ENCODE results near the gene SKAP2.

SKAP2 gene, protein sequence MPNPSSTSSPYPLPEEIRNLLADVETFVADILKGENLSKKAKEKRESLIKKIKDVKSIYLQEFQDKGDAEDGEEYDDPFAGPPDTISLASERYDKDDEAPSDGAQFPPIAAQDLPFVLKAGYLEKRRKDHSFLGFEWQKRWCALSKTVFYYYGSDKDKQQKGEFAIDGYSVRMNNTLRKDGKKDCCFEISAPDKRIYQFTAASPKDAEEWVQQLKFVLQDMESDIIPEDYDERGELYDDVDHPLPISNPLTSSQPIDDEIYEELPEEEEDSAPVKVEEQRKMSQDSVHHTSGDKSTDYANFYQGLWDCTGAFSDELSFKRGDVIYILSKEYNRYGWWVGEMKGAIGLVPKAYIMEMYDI

DNA sequence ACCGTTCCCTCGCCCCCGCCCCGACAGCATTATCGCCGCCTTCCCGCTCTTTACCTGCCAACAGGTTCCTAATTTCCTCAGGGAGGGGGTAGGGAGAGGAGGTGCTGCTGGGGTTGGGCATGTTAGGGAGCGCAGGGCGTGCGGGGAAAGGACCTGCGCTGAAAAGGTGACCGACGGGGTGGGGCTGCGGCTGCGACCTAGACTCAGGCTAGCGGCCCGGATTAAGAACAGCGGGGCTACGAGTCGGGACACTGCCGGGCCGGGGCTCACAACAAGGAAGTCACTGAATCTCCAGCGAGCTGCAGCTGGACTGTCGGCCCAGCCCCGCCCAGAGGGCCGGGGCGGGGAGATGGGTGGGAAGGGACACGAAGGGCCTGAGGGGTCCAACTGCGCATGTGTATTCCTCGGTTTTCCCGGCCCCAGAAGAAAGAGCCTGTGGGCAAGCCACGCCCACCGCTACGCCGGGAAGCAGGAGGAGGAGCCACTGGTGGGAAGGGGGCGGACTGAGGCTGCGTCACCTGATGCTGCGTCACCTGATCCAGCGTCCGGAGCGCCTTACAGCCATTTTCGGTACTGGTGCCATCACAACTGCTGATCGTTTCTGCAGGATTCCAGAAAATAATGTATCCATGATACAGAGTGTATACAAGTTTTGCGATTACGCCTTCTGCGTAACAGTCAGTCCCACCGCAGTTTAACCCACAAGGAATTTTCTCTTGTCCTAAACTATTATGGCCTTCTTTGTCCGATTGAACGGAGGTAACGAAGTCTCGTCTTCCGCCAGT lies at the start of gene SKAP2:
SKAP2 (minus strand) TSS at position 282 of the 785 bp plus-strand sequence; CDS start at position 121, 161 bp downstream.
- DNase-seq = peak; percentile 81 to 82

DNA sequence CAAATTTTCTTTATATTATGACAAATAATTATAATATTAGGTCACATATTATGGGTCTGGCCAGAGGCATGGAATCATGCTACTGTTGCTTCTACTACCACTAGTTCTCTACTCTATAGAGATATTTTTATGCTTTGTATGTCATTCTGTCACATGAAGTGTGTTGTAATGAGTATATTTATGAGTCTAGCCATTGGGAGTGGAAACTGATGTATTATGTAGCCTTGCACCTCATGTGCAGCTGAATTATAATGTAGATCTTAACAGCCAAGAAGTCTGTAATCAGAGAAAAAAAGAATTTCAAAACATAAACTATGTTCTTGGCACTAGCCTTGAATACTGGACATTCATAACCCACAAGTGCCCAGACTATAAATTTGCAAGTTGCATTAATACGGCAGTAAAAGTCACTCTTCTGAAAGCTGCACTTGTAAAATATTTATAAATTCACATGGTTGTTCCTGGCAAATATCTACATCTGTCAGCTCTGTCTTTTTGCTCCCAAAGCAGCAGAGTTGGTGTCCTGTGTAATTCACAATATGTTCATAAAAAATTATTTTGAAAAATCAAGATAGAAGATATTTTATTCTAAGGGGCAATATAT lies 48.6 kb upstream of the SKAP2 start:
- no peak for DNase-seq

DNA sequence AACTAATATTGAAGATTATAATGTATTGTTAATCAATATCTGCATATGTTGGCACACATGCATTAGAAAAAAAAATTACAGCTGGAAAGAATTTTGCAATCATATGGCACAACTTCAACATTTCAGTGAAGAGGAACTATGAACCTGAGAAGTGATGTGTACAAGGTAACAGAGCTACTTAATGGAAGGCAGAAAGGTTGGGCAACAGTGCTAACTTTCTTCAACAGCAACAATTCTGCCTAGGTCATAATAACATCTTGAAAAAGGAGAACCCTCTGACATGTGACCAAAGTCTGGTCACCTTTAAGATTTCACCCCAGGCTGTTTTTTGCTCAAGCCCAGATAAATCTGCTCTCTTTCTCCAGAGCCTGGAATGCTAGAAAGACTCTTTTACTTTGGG lies 47.9 kb upstream of the SKAP2 start:
- no peak for DNase-seq

DNA sequence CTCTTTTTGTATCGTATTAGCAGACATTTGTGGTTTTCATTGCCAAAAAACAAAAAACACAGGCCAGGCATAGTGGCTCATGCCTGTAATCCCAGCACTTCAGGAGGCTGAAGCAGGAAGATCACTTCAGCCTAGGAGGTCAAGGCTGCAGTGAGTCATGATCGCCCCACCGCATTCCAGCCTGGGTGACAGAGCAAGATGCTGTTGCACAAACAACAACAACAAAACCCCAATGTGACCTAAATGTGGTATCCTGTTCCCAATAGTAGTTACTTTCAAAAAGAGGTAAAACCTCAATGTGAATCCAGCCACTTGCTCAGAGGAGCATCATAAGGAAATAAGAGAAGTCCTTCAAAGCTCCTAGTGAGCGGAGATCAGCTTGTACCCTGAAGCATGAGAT lies 45.8 kb upstream of the SKAP2 start:
- no peak for DNase-seq

DNA sequence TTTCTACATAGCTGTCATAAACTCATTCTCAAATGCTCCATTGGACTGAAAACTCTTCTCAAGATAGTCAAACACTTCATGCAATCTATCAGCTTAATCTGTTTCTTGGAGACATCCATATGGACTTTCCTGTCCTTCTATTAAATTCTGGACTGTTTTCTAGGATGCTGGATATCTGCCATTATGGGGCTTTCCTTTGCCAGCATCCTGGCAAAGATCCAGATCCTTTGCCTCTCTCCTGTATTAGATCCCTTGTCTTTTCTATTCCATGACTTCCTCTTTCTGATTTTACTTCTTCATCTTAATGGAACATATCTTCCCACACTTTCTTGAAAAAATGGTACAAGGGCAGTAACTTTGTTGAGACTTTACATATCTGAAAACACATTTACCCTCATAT lies 35.9 kb upstream of the SKAP2 start:
- no peak for DNase-seq

DNA sequence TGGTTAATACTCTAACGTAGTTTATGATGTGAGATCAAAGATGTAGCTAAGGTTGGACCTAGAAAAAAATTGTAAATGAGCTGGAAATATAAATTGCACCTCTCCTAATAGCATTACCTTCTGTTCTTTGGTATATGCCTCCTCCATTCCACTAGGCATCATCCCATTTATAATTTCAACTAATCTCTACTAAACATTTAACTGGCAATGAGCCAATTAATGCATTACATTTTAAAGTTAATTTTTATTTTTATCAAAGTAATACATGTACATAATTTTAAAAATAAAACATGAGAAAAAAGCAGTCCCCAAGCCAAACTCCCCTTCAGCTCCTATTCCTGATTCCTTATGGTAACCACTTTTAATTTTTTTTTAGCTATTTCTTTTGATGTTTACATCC lies 35.1 kb upstream of the SKAP2 start:
- DNase-seq = no peak

DNA sequence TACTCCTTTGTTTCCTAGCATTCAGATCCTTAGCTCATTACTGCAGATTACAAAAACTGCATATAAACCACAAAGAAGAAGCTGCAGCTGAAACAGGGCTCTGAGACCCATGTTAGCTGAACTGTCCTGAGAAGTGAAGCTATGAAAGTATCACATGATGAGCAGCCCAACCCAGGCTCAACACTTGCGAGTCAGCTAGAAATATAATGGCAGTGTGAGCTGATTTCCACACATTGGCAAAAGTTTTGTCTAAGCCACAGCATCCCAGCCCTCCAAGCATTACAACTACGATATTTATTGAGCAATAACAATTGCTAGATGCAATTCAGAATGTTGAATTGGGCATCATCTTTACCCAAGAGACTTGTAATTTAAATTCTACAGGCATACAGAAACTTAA lies 34.5 kb upstream of the SKAP2 start:
- DNase-seq = no peak

DNA sequence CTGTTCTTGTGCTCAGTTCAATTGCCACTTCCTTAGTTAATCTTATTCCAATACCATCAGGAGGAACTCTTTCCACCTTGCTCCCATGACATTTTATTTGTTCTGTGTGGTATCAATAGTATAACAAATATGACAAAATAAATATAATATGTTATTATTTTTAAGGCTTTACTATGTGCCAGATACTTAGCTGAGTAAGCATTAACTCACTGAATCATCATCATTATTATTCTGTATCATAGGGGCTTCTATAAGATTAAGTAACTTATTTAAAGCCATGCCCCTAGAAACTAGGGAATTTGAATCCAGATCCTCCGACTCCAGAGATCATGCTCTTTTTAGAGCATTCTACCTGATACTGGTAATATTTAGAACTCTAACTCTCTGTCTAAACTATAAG lies 33.5 kb upstream of the SKAP2 start:
- DNase-seq = no peak

DNA sequence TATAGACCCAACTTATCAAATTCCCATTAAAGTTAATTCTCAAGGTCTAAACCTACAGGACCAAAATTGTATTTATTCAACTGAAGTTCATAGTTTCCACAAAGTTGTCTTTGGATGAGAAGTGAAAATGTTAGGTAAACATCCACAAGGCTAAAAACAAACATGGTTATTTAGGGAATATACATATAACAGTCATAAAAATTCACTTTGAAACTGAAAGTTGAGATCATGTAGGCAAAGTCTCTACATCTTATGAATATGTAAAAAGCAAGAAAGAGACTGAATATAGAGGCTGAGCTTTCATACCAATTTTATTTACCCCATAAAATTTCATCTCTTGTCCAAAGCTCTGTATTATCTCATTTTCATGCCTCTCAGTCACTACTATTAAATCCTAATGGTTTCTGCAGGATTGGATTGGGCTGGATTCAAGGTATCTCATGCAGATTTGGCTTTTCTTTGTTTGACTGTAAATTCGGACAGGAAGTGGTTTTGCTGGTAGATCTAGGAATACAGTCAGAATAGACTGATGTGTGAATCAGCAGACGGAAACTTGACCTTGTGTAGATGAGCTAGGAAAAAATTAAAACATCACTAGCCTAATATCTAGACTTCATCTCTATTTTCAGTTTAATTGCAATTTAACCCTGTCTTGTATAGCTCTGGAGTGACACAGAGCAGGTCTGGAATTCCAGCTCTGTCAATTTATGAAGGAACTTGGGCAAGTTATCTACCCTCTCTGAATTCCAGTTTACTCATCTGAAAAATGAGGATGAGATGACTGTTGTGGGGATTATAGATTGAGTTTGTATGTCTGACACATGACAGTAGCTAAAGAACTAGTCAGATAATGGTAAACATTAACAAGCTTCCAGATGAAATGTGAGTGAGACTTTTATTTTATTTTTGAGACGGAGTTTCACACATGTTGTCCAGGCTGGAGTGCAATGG lies 27.3 kb upstream of the SKAP2 start:
- DNase-seq = no peak

DNA sequence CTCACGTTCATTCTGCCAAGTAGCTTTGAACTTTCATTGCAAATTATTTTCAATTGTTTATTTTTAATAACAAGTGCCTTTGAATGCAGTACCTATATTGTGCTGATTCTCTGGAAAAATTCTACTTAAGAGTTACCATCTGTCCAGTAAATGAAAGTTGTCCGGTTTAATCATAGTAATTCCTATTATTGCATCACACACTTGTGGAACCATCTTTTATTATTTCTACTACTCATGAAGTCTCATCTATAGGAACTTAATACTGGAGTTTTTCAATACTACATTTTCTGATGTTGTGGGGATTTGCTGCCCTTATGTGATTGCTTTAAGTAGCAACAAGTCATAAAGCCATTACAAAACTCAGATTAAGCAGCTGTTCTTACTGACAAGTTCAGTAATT lies 16.5 kb upstream of the SKAP2 start:
- DNase-seq = no peak

DNA sequence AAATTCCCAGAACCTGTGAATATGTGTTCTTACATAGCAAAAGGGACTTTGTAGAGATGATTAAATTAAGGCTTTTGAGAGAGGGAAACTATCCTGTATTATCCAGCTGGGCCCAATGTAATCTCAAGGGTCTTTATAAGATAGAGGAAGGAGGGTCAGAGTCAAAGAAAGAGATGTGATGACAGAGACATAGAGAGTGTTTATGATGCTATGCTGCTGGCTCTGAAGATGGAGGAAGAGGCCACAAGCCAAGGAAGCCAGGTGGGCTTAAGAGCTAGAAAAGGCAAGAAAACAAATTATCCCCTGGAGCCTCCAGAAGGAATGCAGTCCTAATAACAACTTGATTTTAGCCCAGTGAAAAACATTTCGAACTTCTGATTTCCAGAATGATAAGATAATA lies 15.3 kb upstream of the SKAP2 start:
- DNase-seq = no peak

DNA sequence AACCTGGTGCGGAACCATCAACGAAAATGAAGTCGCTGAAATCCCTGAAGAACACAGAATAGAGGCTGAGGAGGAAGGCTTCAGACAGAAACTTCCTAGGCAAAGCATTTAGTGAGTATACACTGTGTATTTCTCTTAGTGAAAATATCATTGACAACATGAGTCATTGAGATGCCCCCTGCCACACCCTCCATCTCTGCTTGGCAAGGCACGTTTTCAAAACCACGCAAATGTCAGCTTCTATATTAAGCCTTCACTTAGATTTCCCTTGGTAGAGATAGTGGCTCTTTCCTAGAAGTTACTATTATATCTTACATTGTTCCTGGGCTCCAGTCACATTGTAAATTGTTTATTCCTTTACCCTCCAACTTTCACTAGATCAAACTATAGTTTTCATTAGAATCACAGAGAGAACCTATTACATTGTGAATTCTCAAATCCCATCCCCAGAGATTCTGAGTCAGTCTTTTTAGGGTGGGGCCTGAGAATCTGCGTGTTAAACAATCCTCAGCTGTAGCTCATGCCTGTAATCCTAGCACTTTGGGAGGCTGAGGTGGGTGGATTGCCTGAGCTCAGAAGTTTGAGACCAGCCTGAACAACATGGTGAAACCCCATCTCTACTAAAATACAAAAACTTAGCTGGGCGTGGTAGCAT lies 4.6 kb upstream of the SKAP2 start:
- DNase-seq = no peak

DNA sequence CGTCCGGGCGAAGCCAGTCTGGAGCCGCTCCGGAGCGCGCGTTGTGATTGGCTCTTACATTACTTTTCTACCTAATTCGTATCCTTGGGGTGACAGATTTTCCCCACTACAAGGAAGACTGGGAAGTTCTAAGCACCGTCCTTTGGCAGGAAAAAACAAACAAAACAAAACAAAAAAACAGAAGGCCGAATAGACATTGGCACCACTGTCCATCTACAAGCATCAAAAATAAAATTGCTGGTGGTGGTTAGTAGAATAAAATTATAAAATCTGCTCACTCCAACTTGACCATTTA lies 651 bp upstream of the SKAP2 start:
- no peak for DNase-seq

DNA sequence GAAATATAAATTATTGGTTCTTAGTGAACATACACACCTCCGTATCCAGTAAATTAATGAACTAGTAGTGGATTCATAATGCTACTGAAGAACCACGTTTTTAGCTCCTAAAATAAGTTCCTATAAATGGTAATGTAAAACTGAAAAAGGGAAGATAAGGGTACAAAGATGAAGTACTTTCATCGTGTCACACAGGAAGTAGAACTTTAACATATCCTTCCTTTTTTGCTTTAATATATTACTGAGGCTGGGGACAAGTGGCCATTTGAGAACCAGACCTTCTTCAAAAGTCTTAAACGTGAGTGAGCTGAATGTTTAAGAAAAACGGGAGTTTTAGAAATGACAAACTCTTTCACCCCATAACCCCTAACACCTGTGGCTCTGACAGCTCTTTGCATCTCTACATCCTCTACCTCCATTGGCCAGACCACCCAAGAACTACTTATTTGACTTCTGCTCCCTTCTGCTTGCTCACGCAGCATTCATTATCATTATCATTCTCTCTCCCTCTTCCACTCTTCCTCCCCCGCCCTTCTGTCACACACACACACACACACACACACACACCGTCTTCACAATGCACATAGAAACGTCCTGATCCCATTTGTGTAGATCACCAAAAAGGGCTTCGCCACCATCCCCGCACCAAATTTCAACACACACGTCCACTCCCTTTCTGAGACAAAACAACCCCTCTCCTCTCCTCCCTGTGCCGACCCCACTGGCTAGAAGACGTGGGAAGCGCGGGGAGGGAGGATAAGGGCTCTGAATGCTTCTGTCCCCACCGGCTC lies 677 bp downstream of the SKAP2 start:
- peak in 1 of 2 donors; percentile 11 for DNase-seq

DNA sequence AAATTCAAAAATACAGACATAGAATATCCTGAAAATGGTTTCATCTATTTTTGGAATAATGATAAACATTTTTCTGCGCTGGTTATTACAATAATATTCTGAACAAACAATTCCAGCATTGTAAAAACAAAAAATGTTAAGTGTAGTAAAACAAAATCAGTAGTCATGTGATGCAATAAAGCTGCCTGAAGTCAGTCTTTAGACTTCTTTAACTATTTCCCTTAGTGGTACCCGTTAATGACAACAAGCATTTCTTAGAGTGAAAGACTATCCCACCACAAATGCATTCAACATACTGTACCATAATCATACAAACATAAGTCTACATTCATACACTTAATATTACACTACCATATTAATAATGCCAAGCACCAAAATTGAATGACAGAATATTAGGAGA lies 1.6 kb downstream of the SKAP2 start:
- DNase-seq = no peak

DNA sequence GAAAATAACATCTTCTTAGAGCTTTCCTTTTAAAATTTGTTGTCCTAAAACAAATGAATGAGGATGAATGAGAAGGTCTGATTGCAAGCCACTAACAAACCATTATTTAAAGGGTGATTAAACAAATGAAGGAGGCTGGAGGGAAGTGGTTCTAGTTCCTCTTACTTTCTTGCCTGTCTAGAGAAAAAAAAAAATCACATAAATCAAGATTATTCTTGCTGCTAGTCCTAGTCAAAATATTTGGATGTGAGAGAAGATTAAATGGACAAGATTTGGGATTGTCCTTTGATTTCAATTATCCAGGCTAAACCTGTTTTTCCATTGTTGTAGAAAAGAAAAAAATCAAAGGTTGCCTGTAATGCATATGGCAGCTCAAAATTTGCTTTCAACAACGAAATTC lies 3.3 kb downstream of the SKAP2 start:
- no peak for DNase-seq

DNA sequence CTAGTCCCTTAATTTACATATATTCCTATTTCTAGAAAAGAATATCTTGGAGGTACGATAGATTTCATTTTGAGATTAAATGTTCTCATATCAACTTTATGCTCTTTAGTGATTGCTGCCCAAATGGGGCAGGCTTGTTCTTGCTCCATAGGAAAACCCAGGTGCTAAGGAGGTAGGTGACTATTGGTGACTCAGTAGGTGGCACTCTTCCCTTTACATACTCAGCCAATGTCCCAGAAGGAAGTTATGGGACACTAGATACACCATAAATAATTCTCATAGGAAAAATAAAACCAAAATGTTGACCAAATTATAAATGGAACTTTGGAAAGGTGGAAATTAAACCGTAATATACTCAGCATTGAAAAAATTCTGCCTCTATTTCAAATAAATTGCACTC lies 4.0 kb downstream of the SKAP2 start:
- DNase-seq = no peak

DNA sequence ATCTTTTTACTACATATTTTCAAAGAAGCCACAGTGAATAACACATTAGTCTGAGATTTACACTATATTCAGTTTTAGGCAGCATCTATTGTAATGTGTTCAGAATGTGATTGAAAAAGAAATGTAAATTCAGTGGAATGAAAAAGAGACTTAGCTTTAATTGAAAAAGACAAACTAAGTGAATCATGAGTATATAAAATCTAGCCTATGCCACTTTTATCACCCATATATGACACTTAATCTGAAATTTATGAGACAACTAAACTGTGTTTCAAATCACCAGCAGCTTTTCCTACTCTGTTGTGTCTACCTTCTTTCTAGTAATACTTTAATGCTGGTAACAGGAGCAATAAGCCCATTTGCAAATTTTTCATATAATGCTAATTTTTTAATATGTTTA lies 4.7 kb downstream of the SKAP2 start:
- DNase-seq = no peak

DNA sequence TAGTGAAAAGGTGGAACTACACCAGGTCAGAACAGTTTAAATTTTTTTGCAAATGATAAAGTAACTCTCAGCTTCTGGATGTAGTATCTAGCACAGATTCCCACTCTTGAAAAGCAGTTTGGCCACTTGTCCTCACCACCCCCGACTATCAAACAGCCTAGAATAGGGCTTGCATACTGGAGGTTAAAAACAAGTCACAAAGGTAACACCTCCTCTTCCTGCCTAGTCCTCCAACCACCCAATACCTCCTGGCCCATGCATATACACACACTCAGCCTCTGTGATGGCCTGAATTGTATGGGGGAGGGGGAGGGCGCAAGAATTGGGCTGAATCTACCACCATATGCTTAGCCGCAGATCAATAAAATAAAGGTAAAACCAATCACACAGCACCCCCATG lies 5.7 kb downstream of the SKAP2 start:
- no peak for DNase-seq

DNA sequence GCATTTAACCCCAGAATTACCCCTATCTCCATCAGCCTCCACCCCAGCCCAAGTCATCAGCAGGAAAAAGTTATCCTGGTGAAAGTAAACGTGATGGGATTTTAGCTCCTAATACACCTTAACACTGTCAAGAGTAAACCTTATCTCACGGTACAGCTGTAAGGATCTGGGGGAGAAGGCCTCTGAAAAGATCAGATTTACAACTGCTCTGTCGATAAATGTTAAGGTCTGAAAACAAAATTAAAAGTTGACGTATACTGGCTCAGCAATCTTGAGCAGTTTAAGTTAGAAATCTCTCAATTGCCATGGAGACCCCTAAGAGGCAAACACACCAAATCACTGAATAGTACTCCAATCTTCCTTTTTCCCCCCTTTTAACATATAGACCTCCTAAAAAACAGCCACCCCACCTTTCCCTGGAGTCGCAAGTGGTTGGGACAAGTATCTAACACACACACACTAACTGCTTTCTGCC lies 6.1 kb downstream of the SKAP2 start:
- no peak for DNase-seq

DNA sequence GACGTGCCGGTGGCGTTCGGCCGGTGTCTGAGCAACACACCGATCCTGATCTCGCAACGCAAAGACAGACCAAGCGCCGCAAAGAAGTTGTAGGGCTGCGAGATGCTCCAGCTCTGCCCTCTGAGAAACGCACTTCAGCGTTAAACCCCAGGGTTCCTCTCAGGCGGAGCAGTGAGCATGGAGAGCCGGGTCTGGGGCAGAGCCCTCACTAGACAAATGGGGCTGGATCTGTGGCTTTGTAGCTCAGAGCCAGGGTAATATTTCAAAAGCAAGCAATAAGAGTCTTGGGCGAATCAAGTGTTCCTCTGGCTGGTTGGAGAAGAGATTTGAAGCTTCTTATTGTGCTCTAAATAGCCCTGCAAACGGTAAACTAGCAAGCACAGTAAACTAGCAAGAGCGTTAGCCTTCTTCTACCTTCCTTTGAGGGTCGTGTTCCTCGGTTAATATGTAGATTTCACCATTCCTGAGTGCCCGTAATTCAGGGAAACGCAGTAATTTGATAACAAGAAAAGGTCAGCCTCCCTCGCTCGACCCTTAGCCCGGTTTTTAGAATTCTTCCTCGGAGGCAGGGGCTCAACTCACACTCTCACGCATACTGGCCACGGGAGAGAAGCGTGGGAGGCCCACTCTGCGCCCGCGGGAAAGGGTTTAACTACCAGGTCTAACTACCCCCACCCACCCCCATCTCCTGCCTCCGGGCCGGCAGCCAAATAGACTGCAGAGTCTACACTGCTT lies 6.7 kb downstream of the SKAP2 start:
- DNase-seq = no peak
